Islet of Langerhans (tissue), 1 donor: ENCODE data around the gene DIS3L2.
"Not testable (repeated sequence)": the region's sequence is repeated elsewhere in the genome, so short reads cannot be mapped to it uniquely, and the experiment has no call there.

ENCODE experiments used
- FAIRE-seq: peaks from one replicate; lab custom pipeline; 2011; peaks lifted over from hg19 to GRCh38; lab: Jason Lieb, UNC

Gene DIS3L2

GRCh38 chr2:232372231-232373208 is 411.0 kb downstream of the DIS3L2 start:
- no peak for FAIRE-seq

GRCh38 chr2:232374356-232374755 is 412.8 kb downstream of the DIS3L2 start:
- no peak for FAIRE-seq

- FAIRE-seq = no peak
Measured at GRCh38 chr2:232375164-232375563, 413.7 kb downstream of the DIS3L2 start.

GRCh38 chr2:232376260-232376659 is 414.7 kb downstream of the DIS3L2 start:
- no peak for FAIRE-seq

- no peak for FAIRE-seq
Measured at GRCh38 chr2:232376713-232377112, 415.2 kb downstream of the DIS3L2 start.

- no peak for FAIRE-seq
Measured at GRCh38 chr2:232377319-232377718, 415.8 kb downstream of the DIS3L2 start.

- FAIRE-seq = no peak
Measured at GRCh38 chr2:232377841-232378734, 416.6 kb downstream of the DIS3L2 start.

GRCh38 chr2:232378735-232379151 is 417.2 kb downstream of the DIS3L2 start, which contains the start of gene ALPP:
Gene ALPP (plus strand): TSS chr2:232378751. CDS start chr2:232378803, 52 bp downstream.
- not testable (repeated sequence) for FAIRE-seq

- not testable (repeated sequence) for FAIRE-seq
Measured at GRCh38 chr2:232379610-232380590, 418.4 kb downstream of the DIS3L2 start.

GRCh38 chr2:232381204-232382031 is 419.9 kb downstream of the DIS3L2 start:
- not testable (repeated sequence) for FAIRE-seq

- FAIRE-seq = no peak
Measured at GRCh38 chr2:232382331-232383225, 421.1 kb downstream of the DIS3L2 start.

GRCh38 chr2:232384466-232384865 is 423.0 kb downstream of the DIS3L2 start:
- no peak for FAIRE-seq

GRCh38 chr2:232385058-232385457 is 423.5 kb downstream of the DIS3L2 start:
- FAIRE-seq = not testable (repeated sequence)

GRCh38 chr2:232385660-232386489 is 424.4 kb downstream of the DIS3L2 start:
- no peak for FAIRE-seq

GRCh38 chr2:232386490-232386739 is 424.9 kb downstream of the DIS3L2 start:
- no peak for FAIRE-seq
